Trophoblast cell (in vitro differentiated cells and primary cell): ENCODE results near the gene CYTH1.
A peak's percentile ranks its signal among the peaks of the same experiment; 100 is the strongest.

Experiments used
- DNase-seq, 2 donors: peaks; one replicate each; pipeline ENCODE4 v3.0.0-alpha.2; 2016
- H2AFZ ChIP-seq: 2 replicates; pipeline ENCODE4 v1.6.1; 2013; ENCODE audit warnings: low read length, moderate library complexity, mild to moderate bottlenecking; ENCODE audit not compliant: insufficient read depth, poor library complexity
- H2AK5ac ChIP-seq: 2 replicates; pipeline ENCODE4 v1.6.1; 2013; ENCODE audit warnings: mild to moderate bottlenecking, low read length
- H2BK120ac ChIP-seq: 2 replicates; pipeline ENCODE4 v1.6.1; 2013; ENCODE audit warnings: low read length, mild to moderate bottlenecking, moderate library complexity; ENCODE audit not compliant: insufficient read depth, poor library complexity
- H2BK12ac ChIP-seq: 2 replicates; pipeline ENCODE4 v1.6.1; 2013; ENCODE audit warnings: mild to moderate bottlenecking, low read length, moderate library complexity
- H2BK5ac ChIP-seq: 2 replicates; pipeline ENCODE4 v1.6.1; 2013; ENCODE audit warnings: low read length, low read depth, moderate library complexity, mild to moderate bottlenecking; ENCODE audit not compliant: poor library complexity
- H3K14ac ChIP-seq: 2 replicates; pipeline ENCODE4 v1.6.1; 2013; ENCODE audit warnings: mild to moderate bottlenecking, low read length
- H3K18ac ChIP-seq: 2 replicates; pipeline ENCODE4 v1.6.1; 2013; ENCODE audit warnings: mild to moderate bottlenecking, low read length
- H3K23ac ChIP-seq: 2 replicates; pipeline ENCODE4 v1.6.1; 2013; ENCODE audit warnings: low read length
- H3K27ac ChIP-seq: 2 replicates; pipeline ENCODE4 v1.5.1; 2013; ENCODE audit warnings: low read depth, mild to moderate bottlenecking, inconsistent platforms, low read length, moderate library complexity
- H3K27me3 ChIP-seq: 2 replicates; pipeline ENCODE4 v1.6.1; 2013; ENCODE audit warnings: inconsistent platforms, mild to moderate bottlenecking, low read length, moderate library complexity; ENCODE audit not compliant: insufficient read depth
- H3K36me3 ChIP-seq, 2 experiments: 1 replicate in 1 of 2; 2 replicates in 1 of 2; pipeline ENCODE4 v1.6.1; 2013; ENCODE audit warnings: low read length in 2 of 2, mild to moderate bottlenecking in 2 of 2, moderate library complexity in 1 of 2; ENCODE audit not compliant: insufficient read depth in 2 of 2, control insufficient read depth in 1 of 2
- H3K4ac ChIP-seq: 2 replicates; pipeline ENCODE4 v1.6.1; 2013; ENCODE audit warnings: low read depth, mild to moderate bottlenecking, low read length, moderate library complexity
- H3K4me1 ChIP-seq, 2 experiments: 1 replicate in 1 of 2; 2 replicates in 1 of 2; pipeline ENCODE4 v1.6.1; 2013; ENCODE audit warnings: low read length in 2 of 2, mild to moderate bottlenecking in 2 of 2, moderate library complexity in 1 of 2; ENCODE audit not compliant: insufficient read depth in 2 of 2, control insufficient read depth in 1 of 2
- H3K4me2 ChIP-seq: 2 replicates; pipeline ENCODE4 v1.6.1; 2013; ENCODE audit warnings: inconsistent platforms, mild to moderate bottlenecking, low read length, moderate library complexity
- H3K4me3 ChIP-seq: 2 replicates; pipeline ENCODE4 v1.5.1; 2013; ENCODE audit warnings: mild to moderate bottlenecking, low read depth, low read length, inconsistent platforms
- H3K79me1 ChIP-seq: one replicate; pipeline ENCODE4 v1.6.1; 2013; ENCODE audit warnings: low read length
- H3K79me2 ChIP-seq: 2 replicates; pipeline ENCODE4 v1.6.1; 2013; ENCODE audit warnings: low read length, mild to moderate bottlenecking; ENCODE audit not compliant: control insufficient read depth, insufficient read depth, poor library complexity
- H3K9ac ChIP-seq: 2 replicates; pipeline ENCODE4 v1.6.1; 2013; ENCODE audit warnings: mild to moderate bottlenecking, low read length
- H3K9me3 ChIP-seq: 2 replicates; pipeline ENCODE4 v1.6.1; 2013; ENCODE audit warnings: low read depth, mild to moderate bottlenecking, control low read depth, inconsistent platforms, low read length; ENCODE audit not compliant: insufficient read depth
- H4K12ac ChIP-seq: 2 replicates; pipeline ENCODE4 v1.6.1; 2013; ENCODE audit warnings: low read depth, mild to moderate bottlenecking, low read length, moderate library complexity
- H4K8ac ChIP-seq: 2 replicates; pipeline ENCODE4 v1.6.1; 2013; ENCODE audit warnings: low read depth, mild to moderate bottlenecking, low read length, moderate library complexity
- H4K91ac ChIP-seq: one replicate; pipeline ENCODE4 v1.6.1; 2013; ENCODE audit warnings: low read depth, mild to moderate bottlenecking, low read length, moderate library complexity
- WGBS: extraction: QIAGEN DNeasy Blood & Tissue Kit; methylation state at CpG from one replicate; pipeline ENCODE4 v1.1.7; 2013; ENCODE audit warnings: missing lambda C conversion rate; ENCODE audit not compliant: insufficient read length, insufficient coverage; ENCODE audit errors: extremely low coverage; 5-methylcytosine and 5-hydroxymethylcytosine counted together

The CYTH1 gene

GRCh38 chr17:78725448-78726021 lies 56.5 kb downstream of the CYTH1 start:
- Histone ChIP-seq H3K4ac (no peak overlapping the region), H3K23ac (no peak overlapping the region), H3K4me2 (no peak overlapping the region), H4K8ac (no peak overlapping the region), H3K79me2 (no peaks in the 10 kb centered on the region), H4K12ac (no peak overlapping the region), H3K27ac (no peak overlapping the region), H3K4me1 (peaks cover 7 to 15% of the 10 kb centered on the region in 2 experiments), H3K36me3 (no peaks in the 10 kb centered on the region), H2BK5ac (no peak overlapping the region), H3K9me3 (no peaks in the 10 kb centered on the region), H4K91ac (no peak overlapping the region), H3K27me3 (no peaks in the 10 kb centered on the region), H3K79me1 (no peaks in the 10 kb centered on the region), H3K9ac (no peak overlapping the region), H3K4me3 (no peak overlapping the region), H2AK5ac (no peak overlapping the region), H3K14ac (no peak overlapping the region), H2BK12ac (no peak overlapping the region), H2BK120ac (no peak overlapping the region), H3K18ac (no peak overlapping the region), H2AFZ (no peak overlapping the region)
- DNase-seq, result no peak
- WGBS, result no CpG with 5 or more reads among the region's 6 CpGs

GRCh38 chr17:78724999-78725398 lies 57.1 kb downstream of the CYTH1 start:
- H3K79me2 ChIP-seq, result no peaks in the 10 kb centered on the region

GRCh38 chr17:78724544-78724943 lies 57.5 kb downstream of the CYTH1 start:
- Histone ChIP-seq H2BK120ac (no peak overlapping the region), H3K4me2 (no peak overlapping the region), H3K23ac (no peak overlapping the region), H3K9ac (no peak overlapping the region), H3K79me2 (no peaks in the 10 kb centered on the region), H3K36me3 (no peaks in the 10 kb centered on the region), H3K27ac (no peak overlapping the region), H2AK5ac (no peak overlapping the region), H3K27me3 (no peaks in the 10 kb centered on the region), H3K79me1 (no peaks in the 10 kb centered on the region), H3K4ac (no peak overlapping the region), H3K4me3 (no peak overlapping the region), H2BK12ac (no peak overlapping the region), H2AFZ (no peak overlapping the region), H4K8ac (no peak overlapping the region), H3K18ac (no peak overlapping the region), H4K12ac (no peak overlapping the region), H4K91ac (no peak overlapping the region), H3K14ac (no peak overlapping the region), H3K4me1 (peaks cover 7 to 15% of the 10 kb centered on the region in 2 experiments), H2BK5ac (no peak overlapping the region), H3K9me3 (no peaks in the 10 kb centered on the region)
- DNase-seq, result no peak
- no CpG with 5 or more reads among the region's 5 CpGs for WGBS

More at GRCh38 chr17:78724999-78725398, 57.1 kb downstream of the CYTH1 start:
- Histone ChIP-seq H3K9me3 (no peaks in the 10 kb centered on the region), H4K8ac (no peak overlapping the region), H3K23ac (no peak overlapping the region), H4K12ac (no peak overlapping the region), H2BK120ac (no peak overlapping the region), H3K14ac (no peak overlapping the region), H3K36me3 (no peaks in the 10 kb centered on the region), H3K4me3 (no peak overlapping the region), H3K4me1 (peaks cover 7 to 15% of the 10 kb centered on the region in 2 experiments), H3K79me1 (no peaks in the 10 kb centered on the region), H3K27ac (no peak overlapping the region), H2AFZ (no peak overlapping the region), H3K9ac (no peak overlapping the region), H3K18ac (no peak overlapping the region), H3K4me2 (no peak overlapping the region), H2BK5ac (no peak overlapping the region), H4K91ac (no peak overlapping the region), H3K27me3 (no peaks in the 10 kb centered on the region), H2AK5ac (no peak overlapping the region), H2BK12ac (no peak overlapping the region), H3K4ac (no peak overlapping the region)
- WGBS, result no CpG with 5 or more reads among the region's 7 CpGs
- DNase-seq, result no peak

GRCh38 chr17:78723957-78724356 lies 58.1 kb downstream of the CYTH1 start:
- Histone ChIP-seq H3K4me3 (no peak overlapping the region), H2AFZ (no peak overlapping the region), H4K12ac (no peak overlapping the region), H4K8ac (no peak overlapping the region), H3K27me3 (no peaks in the 10 kb centered on the region), H2BK12ac (no peak overlapping the region), H2BK120ac (no peak overlapping the region), H3K9me3 (no peaks in the 10 kb centered on the region), H3K36me3 (no peaks in the 10 kb centered on the region), H3K79me2 (no peaks in the 10 kb centered on the region), H3K23ac (peak overlapping the region; percentile 19), H3K4ac (no peak overlapping the region), H3K18ac (no peak overlapping the region), H3K9ac (no peak overlapping the region), H3K4me2 (no peak overlapping the region), H2AK5ac (no peak overlapping the region), H2BK5ac (no peak overlapping the region), H3K4me1 (peaks cover 7 to 16% of the 10 kb centered on the region in 2 experiments), H4K91ac (no peak overlapping the region), H3K27ac (no peak overlapping the region), H3K79me1 (no peaks in the 10 kb centered on the region), H3K14ac (no peak overlapping the region)
- WGBS, result no CpG with 5 or more reads among the region's 8 CpGs
- DNase-seq, result no peak
